Gastrocnemius medialis (tissue), 4 donors: Measurements from ENCODE around the gene ST6GALNAC3. TPM values are rescaled to one million over a fixed set of nuclear protein-coding genes. Genes with fewer than 3 reads are reported as not detected.
A peak's percentile ranks its signal among the peaks of the same experiment; 100 is the strongest.

ENCODE experiments used
- ATAC-seq, 2 donors: fragments of 150-250 bp; one replicate each; pipeline ENCODE4 v1.9.1; 2016
- DNase-seq, 2 donors: peaks; one replicate each; pipeline ENCODE4 v3.0.0-alpha.2; 2019
- H3K27ac ChIP-seq, 4 donors: fragments of 200-600 bp; sonication (generic); 1 replicate in 1 of 4; 2 replicates in 3 of 4; pipeline ENCODE4 v1.5.1; 2016 to 2018; ENCODE audit warnings: mild to moderate bottlenecking in 2 of 4, moderate library complexity in 1 of 4
- H3K27me3 ChIP-seq, 3 donors: fragments of 200-600 bp; sonication (generic) in 2 of 3; 1 replicate in 1 of 3; 2 replicates in 2 of 3; pipeline versions ENCODE4 v1.5.1 to v1.6.0; 2016 to 2019; ENCODE audit warnings: mild to moderate bottlenecking in 1 of 3, moderate library complexity in 1 of 3
- H3K36me3 ChIP-seq, 2 donors: fragments of 200-600 bp; sonication (generic) in 1 of 2; one replicate each; pipeline ENCODE4 v1.5.1; 2017 to 2018
- H3K4me1 ChIP-seq, 2 donors: fragments of 200-600 bp; sonication (generic) in 1 of 2; one replicate each; pipeline ENCODE4 v1.5.1; 2016 to 2017; ENCODE audit warnings: mild to moderate bottlenecking in 2 of 2
- H3K4me3 ChIP-seq, 4 donors: fragments of 200-600 bp; sonication (generic) in 3 of 4; 1 replicate in 1 of 4; 2 replicates in 3 of 4; pipeline ENCODE4 v1.5.1; 2016 to 2019; ENCODE audit warnings: mild to moderate bottlenecking in 2 of 4
- H3K9me3 ChIP-seq, 3 donors: fragments of 200-600 bp; sonication (generic) in 2 of 3; 1 replicate in 1 of 3; 2 replicates in 2 of 3; pipeline ENCODE4 v1.5.1; 2016 to 2019
- POLR2A ChIP-seq, 2 donors: fragments of 450-650 bp; IDR thresholded peaks; one replicate each; pipeline ENCODE4 v1.6.1; 2017; ENCODE audit warnings: antibody characterized with exemption in 2 of 2, mild to moderate bottlenecking in 2 of 2, moderate library complexity in 2 of 2
- in situ Hi-C, 4 donors: fragments of 200-750 bp; cut with MboI; loops; one replicate each; pipeline versions ENCODE4 v1.15.0 to v1.8.0; 2017; ENCODE audit warnings: low sequenced_read_pairs in 4 of 4
- intact Hi-C: fragments of 100-400 bp; cut with DNase I; formaldehyde crosslinking; loops from one replicate; pipeline ENCODE4 v1.15.1; 2023; ENCODE audit warnings: low total_unique reads
- total RNA-seq, 4 donors: library from RNA; depleted of rRNA; stranded (reverse); fragments of >200 nt; gene quantifications; one replicate each; pipeline versions ENCODE4 v1.1.0 to v1.2.3, GENCODE V29; 2016
- TF ChIP-seq, protein P1 (sequence below), 5 experiments: fragments of 450-650 bp in 3 of 5; fragments of 200-600 bp in 2 of 5; sonication (generic) in 2 of 5; IDR thresholded peaks in 4 of 5; conservative IDR thresholded peaks in 1 of 5; 1 replicate in 4 of 5; 2 replicates in 1 of 5; pipeline ENCODE4 v1.5.1; 2016 to 2019; ENCODE audit warnings: antibody characterized with exemption in 5 of 5, mild to moderate bottlenecking in 3 of 5, moderate library complexity in 3 of 5

Gene ST6GALNAC3
- total RNA-seq, 4 donors from 2014 or later: 1.7 to 3.9 (median 2.8) TPM

DNA sequence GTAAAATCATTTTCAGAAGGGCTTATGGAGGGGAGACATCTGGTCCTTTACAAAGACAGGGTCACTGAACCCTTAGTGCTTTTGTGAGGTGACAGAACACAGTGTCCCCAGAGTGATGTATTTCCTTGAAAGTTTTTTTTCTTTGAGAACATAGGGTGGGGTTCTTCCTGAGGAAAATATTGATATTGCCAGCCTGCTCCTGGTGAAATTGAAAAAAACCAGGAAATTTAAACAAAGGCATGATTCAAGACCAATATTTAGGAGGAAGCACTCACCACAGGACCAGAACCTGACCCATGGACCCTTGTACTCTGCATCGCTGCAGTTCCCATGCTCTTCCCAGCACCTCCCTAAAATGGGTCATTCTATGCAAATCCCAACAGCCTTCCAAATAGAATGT lies 63.7 kb downstream of the ST6GALNAC3 start:
- Histone ChIP-seq H3K27me3 (no peaks in the 10 kb centered on the region), H3K36me3 (no peaks in the 10 kb centered on the region), H3K4me1 (peaks cover 0 to 6% of the 10 kb centered on the region in 2 donors), H3K27ac (peak overlapping the region; percentile 52 to 76 (median 72)), H3K9me3 (no peaks in the 10 kb centered on the region), H3K4me3 (no peak overlapping the region)
- intact Hi-C loops: loop anchor here (5.0 kb wide), 1 partner anchor 61 kb away; no protein-coding TSS in a partner anchor
- TF ChIP-seq, protein P1, sequence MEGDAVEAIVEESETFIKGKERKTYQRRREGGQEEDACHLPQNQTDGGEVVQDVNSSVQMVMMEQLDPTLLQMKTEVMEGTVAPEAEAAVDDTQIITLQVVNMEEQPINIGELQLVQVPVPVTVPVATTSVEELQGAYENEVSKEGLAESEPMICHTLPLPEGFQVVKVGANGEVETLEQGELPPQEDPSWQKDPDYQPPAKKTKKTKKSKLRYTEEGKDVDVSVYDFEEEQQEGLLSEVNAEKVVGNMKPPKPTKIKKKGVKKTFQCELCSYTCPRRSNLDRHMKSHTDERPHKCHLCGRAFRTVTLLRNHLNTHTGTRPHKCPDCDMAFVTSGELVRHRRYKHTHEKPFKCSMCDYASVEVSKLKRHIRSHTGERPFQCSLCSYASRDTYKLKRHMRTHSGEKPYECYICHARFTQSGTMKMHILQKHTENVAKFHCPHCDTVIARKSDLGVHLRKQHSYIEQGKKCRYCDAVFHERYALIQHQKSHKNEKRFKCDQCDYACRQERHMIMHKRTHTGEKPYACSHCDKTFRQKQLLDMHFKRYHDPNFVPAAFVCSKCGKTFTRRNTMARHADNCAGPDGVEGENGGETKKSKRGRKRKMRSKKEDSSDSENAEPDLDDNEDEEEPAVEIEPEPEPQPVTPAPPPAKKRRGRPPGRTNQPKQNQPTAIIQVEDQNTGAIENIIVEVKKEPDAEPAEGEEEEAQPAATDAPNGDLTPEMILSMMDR (IDR thresholded peaks at IDR 0.05 in 4 of 5, conservative IDR thresholded peaks at IDR 0.05 in 1 of 5): no peak
- peak; percentile 20 to 60 for TF ChIP-seq POLR2A (IDR thresholded peaks at IDR 0.05)
- ATAC-seq (peak; percentile 70 to 72), DNase-seq (no peak)
- in situ Hi-C loops: no loop called here

DNA sequence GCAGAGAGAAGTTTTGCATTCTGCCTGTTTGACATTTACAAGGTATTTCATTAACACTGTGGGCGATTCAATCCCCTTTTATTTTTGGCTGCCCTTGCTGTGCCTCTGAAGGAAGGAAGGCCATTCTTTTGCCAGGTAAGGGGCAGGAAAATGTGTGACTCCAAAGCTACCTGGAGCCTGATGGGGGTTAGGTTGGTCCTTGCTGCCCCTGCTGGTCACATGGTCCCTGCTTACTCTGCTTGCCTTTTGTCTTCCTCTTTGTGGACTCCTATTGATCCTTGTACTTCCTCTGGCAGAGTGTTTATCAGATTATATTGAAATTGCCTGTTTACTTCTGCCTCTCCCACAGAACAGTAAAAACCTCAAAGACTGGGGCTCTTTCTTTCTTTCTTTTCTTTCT lies 65.7 kb downstream of the ST6GALNAC3 start:
- Histone ChIP-seq H3K27me3 (no peaks in the 10 kb centered on the region), H3K4me1 (peaks cover 0 to 6% of the 10 kb centered on the region in 2 donors), H3K27ac (peak overlapping the region; percentile 17 to 68 (median 60)), H3K9me3 (no peaks in the 10 kb centered on the region), H3K36me3 (no peaks in the 10 kb centered on the region), H3K4me3 (no peak overlapping the region)
- in situ Hi-C loops: loop anchor here in 1 of 4 donors (10.0 kb wide), 1 partner anchor 55 kb away; no protein-coding TSS in a partner anchor
- ATAC-seq (no peak), DNase-seq (no peak)
- TF ChIP-seq, protein P1 (IDR thresholded peaks at IDR 0.05 in 4 of 5, conservative IDR thresholded peaks at IDR 0.05 in 1 of 5): no peak
- no peak for TF ChIP-seq POLR2A (IDR thresholded peaks at IDR 0.05)
- intact Hi-C loops: no loop called here

DNA sequence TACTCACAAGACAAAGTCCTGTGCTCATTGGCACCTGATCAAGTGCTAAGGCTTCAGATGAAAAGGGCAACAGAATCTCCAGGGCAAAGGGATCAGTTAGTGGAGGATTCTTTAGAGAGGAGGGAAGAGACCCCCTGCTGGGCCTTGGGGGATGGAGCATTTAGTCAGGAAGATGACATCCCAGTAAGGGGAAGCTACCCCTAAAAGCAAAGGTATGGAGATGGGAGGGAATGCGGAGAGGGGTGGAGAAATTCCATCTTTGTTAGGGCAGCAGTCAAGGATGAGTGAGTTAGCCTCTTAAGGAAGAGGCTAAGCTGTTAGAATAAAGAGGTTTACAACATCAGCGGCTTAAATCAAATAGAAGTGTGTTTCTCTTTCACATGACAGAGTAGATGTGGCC lies 67.4 kb downstream of the ST6GALNAC3 start:
- peak overlapping the region in 2 of 4 donors; percentile 13 to 63 for H3K27ac ChIP-seq
- H3K27me3 ChIP-seq: no peaks in the 10 kb centered on the region
- no peaks in the 10 kb centered on the region for H3K36me3 ChIP-seq
- ATAC-seq: no peak
- no peaks in the 10 kb centered on the region for H3K9me3 ChIP-seq
- peaks cover 0 to 6% of the 10 kb centered on the region in 2 donors for H3K4me1 ChIP-seq
- no peak overlapping the region for H3K4me3 ChIP-seq
- intact Hi-C loops: no loop called here
- in situ Hi-C loops: loop anchor here in 1 of 4 donors (10.0 kb wide), 1 partner anchor 57 kb away; no protein-coding TSS in a partner anchor
- TF ChIP-seq, protein P1 (IDR thresholded peaks at IDR 0.05 in 4 of 5, conservative IDR thresholded peaks at IDR 0.05 in 1 of 5): no peak
- DNase-seq: no peak

DNA sequence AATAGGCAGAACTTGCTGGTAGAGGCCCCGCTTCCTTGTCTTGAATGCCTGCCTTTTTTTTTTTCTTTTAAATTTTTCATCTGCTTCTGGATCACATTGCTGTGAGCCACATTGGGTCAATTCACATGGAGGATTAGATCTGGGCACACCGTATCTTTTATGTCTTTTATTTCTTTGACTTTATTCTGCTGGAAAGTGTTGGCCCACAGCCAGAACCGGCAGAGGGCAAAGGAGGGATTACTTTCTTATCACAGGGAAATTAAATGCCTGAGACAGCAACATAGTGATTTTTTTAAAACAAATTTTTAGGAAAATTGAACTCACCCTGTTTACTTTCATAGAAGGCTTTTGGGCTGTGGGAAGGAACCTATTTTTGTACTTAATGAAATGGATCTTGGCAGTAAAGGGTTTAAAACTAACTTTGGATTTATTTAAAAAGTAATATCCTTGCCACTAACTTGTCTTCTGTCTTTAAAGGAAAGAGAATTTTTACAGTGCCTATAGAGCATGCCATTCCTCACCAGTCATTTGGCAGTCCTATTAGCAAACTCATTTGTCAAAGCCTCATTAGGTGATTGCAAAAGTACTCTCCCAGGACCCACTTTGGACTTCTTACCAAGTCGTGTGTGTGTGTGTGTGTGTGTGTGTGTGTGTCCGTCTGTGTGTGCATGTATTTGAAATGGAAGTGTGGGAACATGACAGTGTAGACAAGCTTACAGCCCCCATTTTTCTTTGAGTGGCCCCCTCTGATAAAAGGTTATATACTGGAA lies 68.4 kb downstream of the ST6GALNAC3 start:
- peaks cover 0 to 6% of the 10 kb centered on the region in 2 donors for H3K4me1 ChIP-seq
- DNase-seq (no peak), ATAC-seq (no peak)
- no peaks in the 10 kb centered on the region for H3K27me3 ChIP-seq
- H3K27ac ChIP-seq: no peak overlapping the region
- no peaks in the 10 kb centered on the region for H3K36me3 ChIP-seq
- no peak for TF ChIP-seq POLR2A (IDR thresholded peaks at IDR 0.05)
- TF ChIP-seq, protein P1 (IDR thresholded peaks at IDR 0.05 in 4 of 5, conservative IDR thresholded peaks at IDR 0.05 in 1 of 5): no peak
- no peaks in the 10 kb centered on the region for H3K9me3 ChIP-seq
- intact Hi-C loops (no loop called here), in situ Hi-C loops (loop anchor here in 1 of 4 donors (10.0 kb wide), 1 partner anchor 58 kb away; no protein-coding TSS in a partner anchor)
- no peak overlapping the region for H3K4me3 ChIP-seq
